Thyroid gland (tissue), 4 donors: ENCODE results near the gene MAD1L1. TPM values are rescaled to one million over a fixed set of nuclear protein-coding genes. Genes with fewer than 3 reads are reported as not detected.

Experiments
- DNase-seq, 2 donors: peaks; one replicate each; pipeline ENCODE4 v3.0.0-alpha.2; 2019
- H3K27ac ChIP-seq, 3 donors: fragments of 200-600 bp; sonication (generic); 1 replicate in 2 of 3; 2 replicates in 1 of 3; pipeline ENCODE4 v1.5.1; 2016 to 2019; ENCODE audit warnings: mild to moderate bottlenecking in 1 of 3, moderate library complexity in 1 of 3
- H3K27me3 ChIP-seq: fragments of 200-600 bp; sonication (generic); one replicate; pipeline ENCODE4 v1.5.1; 2019
- H3K36me3 ChIP-seq, 2 donors: fragments of 200-600 bp; sonication (generic); one replicate each; pipeline ENCODE4 v1.5.1; 2016 to 2019
- H3K4me1 ChIP-seq, 2 donors: fragments of 200-600 bp; sonication (generic); one replicate each; pipeline ENCODE4 v1.5.1; 2017 to 2019
- H3K4me3 ChIP-seq, 3 donors: fragments of 200-600 bp; sonication (generic); replicated peaks in 1 of 3; 1 replicate in 2 of 3; 2 replicates in 1 of 3; pipeline ENCODE4 v1.5.1; 2016; ENCODE audit warnings: mild to moderate bottlenecking in 1 of 3
- H3K9me3 ChIP-seq: fragments of 200-600 bp; sonication (generic); one replicate; pipeline ENCODE4 v1.5.1; 2017
- POLR2A ChIP-seq, 2 donors: fragments of 450-650 bp; IDR thresholded peaks; one replicate each; pipeline ENCODE4 v1.6.1; 2017; ENCODE audit warnings: antibody characterized with exemption in 2 of 2, mild to moderate bottlenecking in 2 of 2, moderate library complexity in 1 of 2
- WGBS, 2 donors: methylation state at CpG; one replicate each; pipeline ENCODE4 v1.1.5; 2017; 5-methylcytosine and 5-hydroxymethylcytosine counted together
- intact Hi-C: fragments of 100-400 bp; cut with DNase I; formaldehyde crosslinking; loops from one replicate; pipeline ENCODE4 v1.15.1; 2023
- total RNA-seq, 4 donors: library from RNA; depleted of rRNA; stranded (reverse); fragments of >200 nt; gene quantifications; one replicate each; pipeline ENCODE4 v1.2.3, GENCODE V29; 2016
- TF ChIP-seq, protein P1 (sequence below), 6 experiments: fragments of 200-600 bp in 3 of 6; fragments of 450-650 bp in 3 of 6; sonication (generic) in 3 of 6; IDR thresholded peaks; one replicate each; pipeline ENCODE4 v1.5.1; 2016 to 2019; ENCODE audit warnings: antibody characterized with exemption in 6 of 6, mild to moderate bottlenecking in 2 of 6, inconsistent platforms in 1 of 6, moderate library complexity in 1 of 6

Gene MAD1L1
- total RNA-seq, 4 donors from 2014 or later, result 27.4 to 38.6 (median 33.9) TPM

DNA sequence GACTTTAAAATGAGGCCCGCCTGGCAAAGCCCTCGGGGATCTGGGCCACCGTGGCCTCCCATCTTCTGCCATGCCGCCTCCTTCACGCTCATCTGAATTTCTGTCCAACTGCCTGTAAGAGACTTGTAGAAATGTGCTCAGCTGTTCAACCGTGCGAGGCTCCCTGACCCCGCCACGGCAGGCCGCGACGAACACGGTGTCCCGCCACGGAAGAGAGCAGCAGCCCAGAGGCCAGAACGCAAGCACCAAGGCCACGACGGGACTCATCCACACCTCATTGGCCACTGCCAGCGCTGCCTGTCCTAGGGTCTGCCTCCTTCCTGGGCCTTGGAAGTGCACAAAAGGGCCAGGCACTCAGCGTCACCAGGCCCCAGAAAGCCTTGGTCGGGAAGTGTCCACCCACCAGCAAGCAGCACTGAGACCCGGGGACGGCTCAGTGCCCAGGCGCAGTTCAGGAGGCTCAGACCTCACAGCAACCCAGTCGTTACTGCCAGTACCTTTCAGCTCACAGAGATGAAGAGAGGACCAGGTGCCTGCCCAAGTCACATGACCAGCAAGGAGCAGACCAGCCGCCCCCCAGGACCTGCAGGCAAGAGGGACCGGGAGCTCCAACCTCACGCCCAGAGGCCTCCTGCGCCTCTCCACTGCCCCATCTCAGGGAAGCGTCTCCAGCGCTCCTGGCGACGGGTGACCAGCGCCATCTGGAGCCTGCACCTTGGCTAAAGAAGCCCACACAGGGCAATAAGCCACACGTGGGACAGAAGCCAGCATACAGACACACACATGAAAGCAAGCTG is 85.9 kb downstream of the MAD1L1 start:
- intact Hi-C loops, result no loop called here

DNA sequence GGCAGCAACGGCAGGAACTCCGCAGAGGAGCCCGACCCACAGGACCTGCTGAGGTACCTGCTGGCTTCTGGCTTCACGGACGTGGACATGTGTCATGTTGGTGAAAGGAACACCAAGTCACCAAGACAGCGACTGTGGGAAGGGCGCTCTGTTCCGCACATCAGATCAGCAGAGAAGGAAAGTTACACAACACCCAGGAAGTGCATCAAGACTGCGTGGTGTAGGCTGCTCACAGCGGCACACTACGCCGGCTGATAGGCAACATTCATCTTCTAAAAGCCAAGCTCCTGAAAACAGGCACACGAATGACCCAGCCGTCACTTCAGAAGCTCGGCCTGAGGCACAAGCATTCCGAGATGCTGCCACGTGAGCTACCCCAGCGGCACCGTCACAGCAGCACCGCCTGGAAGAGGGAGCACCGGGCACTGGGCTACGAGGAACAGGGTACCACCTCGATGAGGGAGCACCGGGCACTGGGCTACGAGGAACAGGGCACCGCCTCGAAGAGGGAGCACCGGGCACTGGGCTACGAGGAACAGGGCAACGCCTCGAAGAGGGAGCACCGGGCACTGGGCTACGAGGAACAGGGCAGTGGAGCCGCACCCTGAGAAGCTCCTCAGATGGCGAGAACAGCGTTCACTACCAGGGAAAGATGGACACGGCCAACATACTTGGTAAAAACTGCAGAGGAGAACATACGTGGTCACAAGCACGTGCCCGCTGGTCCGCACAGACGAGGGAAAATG is 86.7 kb downstream of the MAD1L1 start:
- Histone ChIP-seq H3K27me3 (no peaks in the 10 kb centered on the region), H3K36me3 (peaks cover 0 to 11% of the 10 kb centered on the region in 2 donors), H3K4me1 (no peaks in the 10 kb centered on the region), H3K4me3 (no peak overlapping the region), H3K27ac (no peak overlapping the region), H3K9me3 (no peaks in the 10 kb centered on the region)
- WGBS, 2 donors, result 96 to 97% methylated on average over 42 of the region's 42 CpGs
- no peak for TF ChIP-seq POLR2A (IDR thresholded peaks at IDR 0.05)
- TF ChIP-seq, protein P1, sequence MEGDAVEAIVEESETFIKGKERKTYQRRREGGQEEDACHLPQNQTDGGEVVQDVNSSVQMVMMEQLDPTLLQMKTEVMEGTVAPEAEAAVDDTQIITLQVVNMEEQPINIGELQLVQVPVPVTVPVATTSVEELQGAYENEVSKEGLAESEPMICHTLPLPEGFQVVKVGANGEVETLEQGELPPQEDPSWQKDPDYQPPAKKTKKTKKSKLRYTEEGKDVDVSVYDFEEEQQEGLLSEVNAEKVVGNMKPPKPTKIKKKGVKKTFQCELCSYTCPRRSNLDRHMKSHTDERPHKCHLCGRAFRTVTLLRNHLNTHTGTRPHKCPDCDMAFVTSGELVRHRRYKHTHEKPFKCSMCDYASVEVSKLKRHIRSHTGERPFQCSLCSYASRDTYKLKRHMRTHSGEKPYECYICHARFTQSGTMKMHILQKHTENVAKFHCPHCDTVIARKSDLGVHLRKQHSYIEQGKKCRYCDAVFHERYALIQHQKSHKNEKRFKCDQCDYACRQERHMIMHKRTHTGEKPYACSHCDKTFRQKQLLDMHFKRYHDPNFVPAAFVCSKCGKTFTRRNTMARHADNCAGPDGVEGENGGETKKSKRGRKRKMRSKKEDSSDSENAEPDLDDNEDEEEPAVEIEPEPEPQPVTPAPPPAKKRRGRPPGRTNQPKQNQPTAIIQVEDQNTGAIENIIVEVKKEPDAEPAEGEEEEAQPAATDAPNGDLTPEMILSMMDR (IDR thresholded peaks at IDR 0.05), result no peak
- no peak for DNase-seq
- intact Hi-C loops, result no loop called here

More for the DNA sequence above, 85.9 kb downstream of the MAD1L1 start:
- Histone ChIP-seq H3K9me3 (no peaks in the 10 kb centered on the region), H3K4me3 (no peak overlapping the region), H3K27me3 (no peaks in the 10 kb centered on the region), H3K36me3 (peaks cover 0 to 11% of the 10 kb centered on the region in 2 donors), H3K4me1 (no peaks in the 10 kb centered on the region), H3K27ac (no peak overlapping the region)
- DNase-seq, result no peak
- no peak for TF ChIP-seq POLR2A (IDR thresholded peaks at IDR 0.05)
- TF ChIP-seq, protein P1 (IDR thresholded peaks at IDR 0.05), result no peak
- 92 to 93% methylated on average over 26 to 27 of the region's 35 CpGs for WGBS, 2 donors

DNA sequence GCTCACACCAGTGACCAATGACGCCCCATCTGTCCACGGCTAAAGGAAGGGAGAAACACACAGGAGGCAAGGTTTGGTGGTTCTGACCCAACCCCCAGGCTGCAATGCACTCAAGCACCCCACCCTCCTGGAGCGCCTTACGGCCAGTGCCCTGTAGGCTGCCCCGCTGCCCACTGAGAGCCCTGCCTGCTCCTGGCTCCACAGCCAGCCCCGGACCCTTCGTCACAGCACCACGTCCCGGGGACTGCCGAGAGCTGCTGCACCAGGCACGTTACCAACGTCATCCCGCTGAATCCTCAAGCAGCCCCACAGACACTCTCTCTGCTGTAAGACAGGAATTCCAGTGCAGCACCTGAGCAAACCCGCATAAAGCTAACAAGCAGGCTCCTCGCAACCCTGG is 87.8 kb downstream of the MAD1L1 start:
- Histone ChIP-seq H3K4me3 (no peak overlapping the region), H3K9me3 (no peaks in the 10 kb centered on the region), H3K27ac (no peak overlapping the region), H3K4me1 (no peaks in the 10 kb centered on the region), H3K36me3 (peaks cover 0 to 11% of the 10 kb centered on the region in 2 donors), H3K27me3 (no peaks in the 10 kb centered on the region)
- intact Hi-C loops, result no loop called here
- WGBS, 2 donors, result 91 to 98% methylated on average over 15 of the region's 15 CpGs
- TF ChIP-seq POLR2A (IDR thresholded peaks at IDR 0.05), result no peak
- TF ChIP-seq, protein P1 (IDR thresholded peaks at IDR 0.05), result no peak
- DNase-seq, result no peak

DNA sequence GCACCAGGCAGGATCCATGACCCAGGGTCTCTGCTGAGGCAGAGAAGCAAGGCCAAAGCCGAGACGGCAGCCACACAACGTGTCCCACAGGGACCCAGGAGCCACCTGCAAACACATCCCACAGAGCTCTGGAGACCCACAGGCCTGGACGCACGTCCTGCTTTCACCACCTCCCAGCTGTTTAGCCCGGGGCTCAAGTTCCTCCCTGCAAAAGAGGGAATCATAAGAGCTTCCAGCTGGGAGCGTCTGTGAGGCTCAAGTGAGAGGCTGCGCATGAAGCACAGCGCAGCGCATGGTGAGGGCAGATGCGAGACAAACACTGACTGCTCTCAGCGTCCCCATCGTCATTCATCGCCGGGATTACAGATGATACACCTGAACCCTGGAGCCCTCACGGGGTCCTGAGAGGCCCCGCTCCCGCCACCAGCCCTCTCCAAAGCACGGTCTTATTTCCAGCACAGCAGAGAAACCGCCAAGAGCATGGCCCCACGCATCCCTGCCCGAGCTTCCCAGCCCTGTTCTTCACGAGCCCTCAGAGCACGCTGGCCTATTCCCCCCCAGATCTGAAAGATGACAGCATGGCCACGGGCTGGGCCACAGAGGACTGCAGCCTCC is 88.7 kb downstream of the MAD1L1 start:
- Histone ChIP-seq H3K36me3 (peaks cover 0 to 11% of the 10 kb centered on the region in 2 donors), H3K27ac (no peak overlapping the region), H3K4me3 (no peak overlapping the region), H3K4me1 (no peaks in the 10 kb centered on the region), H3K27me3 (no peaks in the 10 kb centered on the region), H3K9me3 (no peaks in the 10 kb centered on the region)
- DNase-seq, result no peak
- 91 to 94% methylated on average over 7 to 15 of the region's 25 CpGs for WGBS, 2 donors
- intact Hi-C loops, result no loop called here
- TF ChIP-seq, protein P1 (IDR thresholded peaks at IDR 0.05), result no peak
- TF ChIP-seq POLR2A (IDR thresholded peaks at IDR 0.05), result no peak
